PC-3 (cell line): Measurements from ENCODE around the gene CDC45.

Experiments used
- CTCF ChIP-seq: fragments of 300-600 bp; sonication (generic); conservative IDR thresholded peaks from 2 replicates; pipeline ENCODE4 v1.5.1; 2017; ENCODE audit warnings: antibody characterized with exemption, low read depth, mild to moderate bottlenecking, low read length
- EZH2 ChIP-seq: fragments of 300-600 bp; sonication (generic); IDR thresholded peaks from one replicate; pipeline ENCODE4 v1.6.1; 2017; ENCODE audit warnings: antibody characterized with exemption, mild to moderate bottlenecking, low read length; ENCODE audit not compliant: unreplicated experiment

- no peak for TF ChIP-seq CTCF
- TF ChIP-seq EZH2 = no peak
Measured at GRCh38 chr22:19543970-19544708, 64.4 kb downstream of the CDC45 start.
